ENCODE data around the gene IER3.
A peak's percentile ranks its signal among the peaks of the same experiment; 100 is the strongest.
"Not testable (repeated sequence)": the region's sequence is repeated elsewhere in the genome, so short reads cannot be mapped to it uniquely, and the experiment has no call there.

IER3 gene

GRCh38 chr6:30767944-30768301, 23.6 kb upstream of the IER3 start:
- DNase-seq, result no peak

GRCh38 chr6:30767158-30767943, 23.0 kb upstream of the IER3 start:
- DNase-seq, result peak; percentile 31

- no peak for DNase-seq
These were observed 22.3 kb upstream of the IER3 start for GRCh38 chr6:30766461-30767157.

GRCh38 chr6:30765495-30765894, 21.1 kb upstream of the IER3 start:
- DNase-seq, result not testable (repeated sequence)

GRCh38 chr6:30764490-30765043, 20.2 kb upstream of the IER3 start:
- DNase-seq, result not testable (repeated sequence)

GRCh38 chr6:30763618-30764489, 19.5 kb upstream of the IER3 start:
- DNase-seq, result peak; percentile 25

- DNase-seq, result no peak
These were observed 18.8 kb upstream of the IER3 start for GRCh38 chr6:30763155-30763617.

- no peak for DNase-seq
These were observed 17.6 kb upstream of the IER3 start for GRCh38 chr6:30761791-30762429.

GRCh38 chr6:30760549-30760948, 16.2 kb upstream of the IER3 start:
- DNase-seq, result no peak

GRCh38 chr6:30759575-30760239, 15.4 kb upstream of the IER3 start:
- DNase-seq, result no peak

GRCh38 chr6:30757261-30757904, 13.0 kb upstream of the IER3 start:
- no peak for DNase-seq

- DNase-seq, result not testable (repeated sequence)
These were observed 12.2 kb upstream of the IER3 start for GRCh38 chr6:30756405-30757003.

GRCh38 chr6:30754631-30755030, 10.3 kb upstream of the IER3 start:
- no peak for DNase-seq

- peak; percentile 93 for DNase-seq
These were observed 8.0 kb upstream of the IER3 start for GRCh38 chr6:30752157-30752927.

GRCh38 chr6:30750379-30750668, 6.0 kb upstream of the IER3 start:
- no peak for DNase-seq

GRCh38 chr6:30749554-30750378, 5.4 kb upstream of the IER3 start:
- DNase-seq, result no peak

- no peak for DNase-seq
These were observed 4.6 kb upstream of the IER3 start for GRCh38 chr6:30748851-30749540.

GRCh38 chr6:30747902-30748769, 3.8 kb upstream of the IER3 start:
- no peak for DNase-seq

Data from hematopoietic multipotent progenitor cell treated with erythropoietin and hydrocortisone succinate and interleukin-3 and kit ligand, for 4 days (in vitro differentiated cells).